ENCODE results near the gene RFPL2.

Gene RFPL2

DNA sequence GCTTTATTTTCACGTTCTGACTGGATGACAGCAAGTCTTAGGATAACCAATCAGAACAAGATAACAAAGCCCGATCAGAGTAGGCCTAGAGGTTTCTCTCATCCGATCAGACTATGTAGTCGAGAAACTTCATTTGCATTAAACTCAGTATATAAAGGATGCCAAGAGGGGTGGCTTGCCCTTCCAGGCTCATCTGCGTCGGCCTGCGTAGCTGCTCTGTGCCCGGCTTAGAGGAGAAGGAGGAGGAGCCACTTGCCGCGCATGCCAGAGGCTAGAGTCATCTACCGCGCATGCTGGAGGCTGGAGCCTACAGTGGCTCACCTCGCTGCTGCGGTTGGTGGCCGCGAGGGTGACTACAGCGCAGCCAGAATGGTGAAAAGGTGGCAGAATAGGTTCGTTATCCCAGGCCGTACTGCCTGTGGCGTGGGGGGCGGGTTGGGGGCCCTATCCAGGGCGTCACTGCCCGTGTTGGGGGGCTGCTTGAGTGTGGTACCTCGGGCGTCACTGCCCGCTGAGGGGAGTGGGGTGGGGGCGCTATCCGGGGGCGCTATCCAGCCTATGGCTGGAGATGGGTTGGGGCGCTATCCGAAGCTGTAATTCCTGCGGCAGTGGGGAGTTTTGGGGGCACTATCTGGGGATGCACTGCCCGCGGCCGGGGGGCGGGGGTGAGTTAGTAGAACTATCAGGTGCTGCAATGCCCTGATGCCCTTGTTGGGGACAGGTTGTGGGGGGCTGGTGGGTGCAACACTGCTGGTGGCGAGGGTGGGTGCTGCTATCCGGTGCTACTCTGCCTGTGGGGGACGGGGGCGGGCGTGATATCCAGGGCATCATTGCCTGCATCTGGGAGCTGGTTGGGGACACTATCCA, at the start of gene RFPL2:
Gene RFPL2 (minus strand): TSS at position 218 of the 867 bp plus-strand sequence. CDS start 2,622 bp downstream, outside the sequence.
- no peak for DNase-seq (ENCODE audit: low read depth)

DNA sequence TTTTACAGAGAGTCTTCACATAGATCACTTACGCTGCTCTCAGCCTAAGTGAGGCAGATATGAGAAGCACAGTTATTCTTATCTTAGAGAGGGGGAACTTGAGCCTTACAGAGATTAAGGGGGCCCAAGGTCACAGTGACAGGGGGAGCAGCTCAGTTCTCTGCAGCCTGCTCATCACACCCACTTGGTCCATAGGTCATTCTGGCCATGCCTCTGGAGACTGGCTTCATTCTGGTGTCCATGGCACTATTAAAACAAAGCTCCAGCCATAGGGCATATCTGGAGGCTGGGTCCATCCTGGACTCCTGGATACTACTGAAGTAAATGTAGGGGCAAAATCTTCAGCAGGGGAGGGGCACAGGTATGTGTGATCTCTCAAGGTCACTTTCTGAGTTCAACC, 44.4 kb upstream of the RFPL2 start:
- DNase-seq (ENCODE audit: low read depth), result no peak

DNA sequence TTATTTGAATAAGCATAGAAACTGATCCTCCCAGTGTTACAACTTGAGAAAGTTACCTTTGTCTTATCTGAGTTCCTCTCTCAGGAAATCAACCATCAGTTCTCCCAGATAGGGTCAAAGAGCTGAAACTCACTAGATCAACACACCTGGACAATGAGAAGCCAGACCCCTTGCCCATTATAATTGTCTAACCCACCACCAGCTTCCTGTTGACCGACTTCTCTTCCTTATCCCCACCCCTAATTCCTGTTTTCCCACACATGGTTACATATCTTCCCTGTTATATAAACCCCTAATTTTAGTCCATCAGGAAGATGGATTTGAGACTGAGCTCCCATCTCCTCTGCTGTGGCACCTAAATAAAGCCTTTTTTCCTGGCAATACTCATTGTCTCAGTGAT, 43.4 kb upstream of the RFPL2 start:
- DNase-seq (ENCODE audit: low read depth), result no peak

DNA sequence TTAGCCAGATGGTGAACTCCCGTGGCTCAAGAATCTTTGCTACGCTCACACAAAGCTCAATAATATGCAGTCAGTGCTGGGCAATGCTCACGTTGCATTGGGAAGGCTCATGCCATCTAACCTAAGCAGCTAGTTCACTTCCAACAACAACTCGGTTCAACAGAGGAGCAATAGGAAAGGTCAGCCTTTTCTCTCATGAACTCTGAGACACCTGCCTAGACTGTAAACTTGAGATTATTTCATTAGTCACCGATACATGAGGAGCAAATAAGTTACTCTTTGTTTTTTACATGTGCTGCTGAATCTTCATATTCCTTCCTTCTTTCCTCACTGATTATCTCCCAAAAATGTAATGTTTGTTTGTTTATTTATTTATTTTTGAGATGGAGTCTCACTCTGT, 41.3 kb upstream of the RFPL2 start:
- DNase-seq (ENCODE audit: low read depth), result no peak

DNA sequence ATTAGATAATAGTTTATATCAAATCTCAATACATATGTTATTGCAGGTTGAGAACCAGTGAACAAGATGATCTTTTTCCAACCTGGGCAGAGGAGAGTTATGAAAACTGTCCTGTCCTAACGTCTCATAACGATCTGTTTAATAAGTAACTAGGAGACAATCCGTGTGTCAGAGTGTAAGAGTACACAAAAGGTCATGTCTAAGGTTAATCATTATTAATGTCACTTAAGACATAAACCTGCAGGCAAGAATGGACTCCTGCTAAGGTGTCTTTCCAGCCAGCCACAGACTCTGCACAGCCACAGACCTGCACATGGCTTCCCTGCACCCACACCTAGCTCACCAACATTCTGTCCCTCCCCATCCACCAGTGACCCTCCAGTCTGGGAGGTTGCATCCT, 40.2 kb upstream of the RFPL2 start:
- no peak for DNase-seq (ENCODE audit: low read depth)

DNA sequence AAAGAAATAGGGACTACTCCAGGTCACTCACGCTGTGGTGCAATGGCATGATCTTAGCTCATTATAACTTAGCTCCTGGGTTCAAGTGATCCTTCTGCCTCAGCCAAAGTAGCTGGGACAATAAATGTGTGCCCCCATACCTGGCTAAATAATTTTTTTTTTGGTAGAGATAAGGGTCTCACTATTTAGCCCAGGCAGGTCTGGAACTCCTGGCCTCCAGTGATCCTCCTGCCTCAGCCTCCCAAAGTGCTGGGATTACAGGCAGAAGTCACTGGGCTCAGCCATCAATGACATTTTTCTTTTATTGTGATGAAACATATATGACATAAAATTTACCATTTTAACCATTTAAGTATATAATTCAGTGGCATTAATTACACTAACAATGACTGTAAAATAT, 39.7 kb upstream of the RFPL2 start:
- DNase-seq (ENCODE audit: low read depth), result no peak

DNA sequence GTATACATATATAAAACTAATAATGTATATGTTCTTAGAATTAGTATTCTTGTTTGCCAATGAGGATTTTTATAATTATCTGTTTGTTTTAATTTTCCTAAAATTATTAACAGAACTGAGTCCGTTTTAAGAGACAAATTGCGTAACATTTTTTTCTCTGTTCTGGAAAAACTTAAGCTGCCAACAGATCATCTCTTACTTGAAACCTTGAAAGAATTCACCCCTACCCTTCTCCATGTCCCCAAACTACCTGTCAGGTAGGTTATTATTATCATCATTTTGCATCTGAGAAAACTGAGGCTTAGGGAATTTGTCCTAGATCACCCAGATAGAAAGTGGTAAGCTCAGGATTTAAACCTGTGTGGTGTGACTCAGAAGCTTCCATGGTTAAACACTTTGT, 35.6 kb upstream of the RFPL2 start:
- no peak for DNase-seq (ENCODE audit: low read depth)

DNA sequence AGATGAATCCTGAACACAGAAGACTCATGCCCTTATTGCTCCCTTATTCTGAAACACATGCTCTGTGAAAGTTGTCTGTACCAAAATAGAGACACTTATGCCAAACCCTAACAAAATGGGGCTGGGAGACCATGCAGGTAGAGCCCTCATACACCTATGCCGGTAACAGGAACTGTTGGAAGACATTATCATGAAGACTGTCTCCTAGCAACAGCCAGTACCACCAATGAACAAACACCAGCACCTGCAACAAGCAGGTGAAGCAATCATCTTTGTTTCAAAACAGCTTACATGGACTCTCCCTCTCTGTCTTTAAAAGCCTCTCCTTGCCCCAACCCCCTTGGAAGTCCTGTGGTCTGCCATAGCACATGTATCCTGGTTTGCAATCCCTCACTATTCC, 33.0 kb upstream of the RFPL2 start:
- no peak for DNase-seq (ENCODE audit: low read depth)

DNA sequence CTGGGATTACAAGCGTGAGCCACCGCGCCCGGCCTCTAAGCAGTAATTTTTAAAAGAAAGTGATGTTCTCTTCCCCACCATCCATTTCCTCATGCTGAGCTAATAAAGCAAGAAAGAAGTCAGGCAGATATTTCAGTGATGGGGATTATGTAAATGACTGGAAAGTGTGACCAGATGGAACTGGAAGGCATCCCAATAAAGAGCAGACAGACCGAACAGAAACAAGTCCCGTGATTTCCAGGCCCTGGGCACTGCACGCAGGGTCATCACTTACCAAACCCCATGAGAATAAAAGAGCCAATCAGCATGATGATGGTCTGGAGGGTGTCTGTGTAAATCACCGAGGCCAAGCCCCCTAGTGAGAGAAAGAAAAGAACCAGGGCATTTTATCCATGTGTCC, 32.1 kb upstream of the RFPL2 start:
- DNase-seq (ENCODE audit: low read depth), result no peak

DNA sequence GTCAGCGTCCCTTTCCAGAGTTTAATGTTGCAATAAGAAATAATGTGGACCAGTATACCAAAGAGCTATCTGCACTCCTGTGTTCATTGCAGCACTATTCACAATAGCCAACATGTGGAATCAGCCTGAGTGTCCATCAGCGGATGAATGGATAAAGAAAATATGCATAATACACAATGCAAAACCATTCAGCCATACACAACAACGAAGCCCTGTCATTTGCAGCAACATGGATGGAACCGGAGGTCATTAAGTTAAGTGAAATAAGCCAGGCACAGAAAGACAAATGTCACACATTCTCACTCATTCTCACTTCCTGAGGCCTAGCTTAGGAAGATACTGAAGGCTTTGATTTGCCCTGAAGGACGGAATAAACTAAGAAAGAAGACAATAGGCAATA, 28.2 kb upstream of the RFPL2 start:
- no peak for DNase-seq (ENCODE audit: low read depth)

DNA sequence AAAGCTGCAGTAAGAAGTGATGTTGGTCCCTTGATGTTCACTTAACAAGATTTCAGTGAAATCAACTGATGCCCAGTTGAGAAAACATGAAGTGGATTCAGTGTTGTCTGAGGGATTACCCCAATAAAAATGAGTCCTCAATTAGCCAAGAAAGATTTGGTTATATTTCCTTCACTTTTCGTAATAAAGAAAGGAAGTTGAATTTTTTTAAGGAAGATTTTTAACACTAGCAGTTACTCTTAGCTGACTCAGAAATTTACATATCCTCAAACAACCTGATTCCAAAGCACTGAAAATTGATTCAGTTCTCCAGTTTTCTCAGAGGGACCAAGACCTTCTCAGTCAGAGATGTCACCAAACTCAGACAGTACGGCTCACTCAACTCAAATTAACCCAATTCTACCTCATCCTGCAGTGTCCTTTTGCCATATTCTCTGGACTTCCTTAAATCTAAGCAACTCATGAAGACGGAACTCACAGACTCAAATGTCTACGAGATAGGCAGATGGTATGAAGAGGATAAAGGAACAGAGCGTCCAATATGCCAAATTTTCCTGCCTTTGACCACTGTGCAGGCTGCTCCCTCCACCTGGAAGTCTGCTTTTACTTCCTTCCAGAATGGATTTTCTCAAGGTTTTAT, 27.4 kb upstream of the RFPL2 start:
- DNase-seq (ENCODE audit: low read depth), result no peak

DNA sequence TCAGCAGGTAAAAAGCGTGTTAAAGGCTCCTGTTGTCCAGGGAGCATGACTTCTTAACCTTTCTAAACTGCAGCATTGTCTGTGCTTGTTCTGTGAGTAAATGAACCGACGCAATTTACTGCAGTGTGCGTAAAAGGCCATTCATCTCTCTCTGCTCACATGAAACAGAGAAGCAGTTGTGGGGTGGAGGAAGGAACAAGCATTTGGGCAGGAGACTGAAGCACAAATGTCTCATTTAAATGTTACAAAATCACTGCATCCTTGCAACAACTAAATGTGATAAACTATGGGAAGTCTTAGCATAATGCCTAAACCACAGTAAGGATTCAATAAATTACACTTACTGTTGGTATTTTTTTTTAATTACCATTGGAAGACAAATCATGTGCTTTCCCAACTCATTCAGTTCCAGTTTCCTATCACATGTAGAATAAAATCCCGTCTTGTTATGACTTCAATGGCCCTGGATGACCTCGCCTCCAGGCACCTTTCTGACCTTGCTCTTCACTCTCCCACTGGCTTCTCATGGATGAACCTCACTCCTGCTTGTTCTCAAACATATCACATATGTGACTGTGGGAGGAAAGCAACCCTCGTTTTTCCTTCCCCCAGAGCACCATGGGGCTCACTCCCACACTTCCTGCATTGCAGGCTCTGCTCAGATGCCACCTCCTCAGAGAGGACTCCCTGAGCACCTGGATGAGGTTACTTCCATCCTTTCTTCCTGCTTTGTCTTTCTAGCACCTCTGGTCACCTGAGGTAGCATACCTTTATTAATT, 21.6 kb upstream of the RFPL2 start:
- DNase-seq (ENCODE audit: low read depth), result no peak

DNA sequence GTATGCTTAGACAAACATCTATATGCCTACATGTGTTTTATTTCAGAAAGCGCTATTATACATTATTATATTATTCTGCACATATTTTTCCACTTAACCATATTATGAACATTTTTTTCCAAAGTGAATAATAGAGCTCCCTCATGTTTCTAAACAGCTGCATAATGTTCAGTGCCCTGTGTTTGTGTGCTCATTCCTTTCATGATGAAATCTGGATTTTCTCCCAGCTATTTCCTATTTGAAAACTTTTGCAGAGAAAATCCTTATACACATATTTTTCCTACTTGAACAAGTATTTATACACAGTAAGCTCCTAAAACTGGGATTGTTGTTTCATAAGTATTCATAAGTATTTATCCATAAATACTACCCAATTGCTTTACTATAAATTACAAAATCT, 18.1 kb upstream of the RFPL2 start:
- DNase-seq (ENCODE audit: low read depth), result no peak

DNA sequence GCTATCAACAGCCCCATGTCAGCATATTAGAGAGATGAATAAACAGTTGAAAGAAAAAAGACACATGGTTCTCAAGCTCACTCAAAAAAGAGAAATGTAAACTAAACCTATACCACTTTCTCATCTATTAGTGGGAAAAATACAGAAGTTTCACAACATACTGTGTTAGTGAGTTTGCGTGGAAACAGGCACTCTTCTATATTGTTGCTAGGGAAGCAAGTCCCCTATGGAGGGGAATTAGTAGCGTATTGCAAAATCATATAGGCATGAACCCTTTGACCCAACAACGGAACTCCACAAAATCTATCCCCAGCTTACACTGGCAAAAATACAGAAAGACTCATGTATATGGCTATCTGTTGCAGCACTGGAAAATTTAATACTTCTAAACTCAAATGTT, 14.2 kb upstream of the RFPL2 start:
- no peak for DNase-seq (ENCODE audit: low read depth)

DNA sequence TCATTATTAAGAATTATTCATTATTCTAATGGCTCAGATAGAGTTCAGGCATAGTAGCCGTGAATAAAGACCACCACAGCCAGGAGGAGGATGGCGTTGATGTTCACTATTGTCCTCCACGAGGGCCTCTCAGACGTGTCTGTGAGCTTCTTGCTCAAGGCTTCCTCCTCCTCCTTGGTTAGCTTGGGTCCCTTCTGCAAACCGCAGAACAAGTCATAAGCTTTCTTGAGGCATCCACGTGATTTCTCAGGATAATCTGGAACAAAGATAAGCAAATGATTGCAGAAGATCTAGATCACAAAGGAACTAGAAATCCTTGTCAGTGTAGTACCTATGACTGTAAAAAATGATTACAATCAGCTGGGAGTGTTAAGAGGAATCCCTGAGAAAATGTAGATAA, 13.6 kb upstream of the RFPL2 start:
- no peak for DNase-seq (ENCODE audit: low read depth)

DNA sequence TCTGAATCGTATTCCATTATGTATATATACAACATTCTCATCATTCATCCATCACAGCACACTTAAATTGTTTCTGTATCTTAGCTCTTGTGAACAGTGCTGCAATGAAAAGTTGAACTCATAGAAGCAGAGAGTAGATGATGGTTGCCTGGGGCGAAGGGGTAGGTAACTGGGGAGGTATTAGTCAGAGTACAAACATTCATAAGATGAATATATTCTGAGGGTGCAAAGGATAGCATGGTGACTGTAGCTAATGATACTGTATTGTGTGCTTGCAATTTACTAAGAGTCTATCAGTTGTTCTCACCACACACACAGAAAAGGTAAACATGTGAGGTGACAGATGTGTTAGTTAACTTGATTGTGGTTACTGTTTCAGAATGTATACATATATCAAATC, 12.6 kb upstream of the RFPL2 start:
- no peak for DNase-seq (ENCODE audit: low read depth)

DNA sequence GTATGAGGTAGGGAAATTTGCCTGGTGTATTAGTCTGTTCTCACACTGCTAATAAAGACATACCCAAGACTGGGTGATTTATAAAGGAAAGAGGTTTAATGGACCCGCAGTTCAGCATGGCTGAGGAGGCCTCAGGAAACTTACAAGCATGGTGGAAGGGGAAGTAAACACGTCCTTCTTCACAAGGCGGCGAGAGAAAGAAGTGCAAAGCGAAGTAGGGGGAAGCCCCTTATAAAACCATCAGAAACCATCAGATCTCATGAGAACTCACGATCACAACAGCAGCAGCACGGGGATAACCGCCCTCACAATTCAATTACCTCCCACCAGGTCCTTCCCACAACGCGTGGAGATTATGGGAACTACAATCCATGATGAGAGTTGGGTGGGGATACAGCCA, 12.0 kb upstream of the RFPL2 start:
- no peak for DNase-seq (ENCODE audit: low read depth)

DNA sequence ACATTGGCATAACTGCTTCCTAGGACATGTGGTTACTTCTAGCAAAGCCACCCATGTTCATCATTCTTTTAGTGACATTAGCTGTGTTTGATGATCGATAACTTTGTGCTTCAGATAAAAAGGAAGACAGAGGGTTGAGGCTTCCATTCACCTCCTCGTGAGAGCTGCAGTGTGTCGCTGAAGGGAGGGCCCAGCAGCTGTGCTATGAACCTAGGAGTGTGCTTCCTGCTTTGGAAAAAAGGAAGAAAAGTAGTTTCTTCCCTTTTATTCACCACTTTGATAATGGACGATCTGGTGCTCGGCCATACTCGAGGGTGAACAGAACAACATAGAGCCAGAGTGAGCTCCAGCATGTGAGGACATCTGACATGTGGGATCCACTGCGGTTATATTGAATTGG, 6.1 kb upstream of the RFPL2 start:
- DNase-seq (ENCODE audit: low read depth), result no peak

DNA sequence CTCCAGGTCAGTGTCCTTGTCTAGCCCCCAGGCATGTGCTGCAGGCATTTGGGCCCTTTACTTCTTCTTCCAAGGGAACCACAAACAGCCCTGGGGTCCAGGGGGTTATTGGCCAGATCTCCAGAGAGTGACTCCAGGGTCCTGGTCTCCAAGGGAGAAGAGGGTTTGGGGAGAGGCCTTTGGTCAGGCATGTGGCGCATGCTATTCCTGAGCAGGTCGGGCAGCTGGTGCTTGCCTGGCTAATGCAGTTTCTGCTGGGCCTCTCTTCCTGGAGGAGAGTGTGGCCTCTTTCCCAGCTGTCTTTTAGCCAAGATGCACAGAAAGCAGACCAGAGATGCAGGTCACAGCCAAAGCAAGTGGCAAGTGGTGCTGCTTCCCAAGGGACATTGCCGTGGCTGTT, 3.8 kb upstream of the RFPL2 start:
- no peak for DNase-seq (ENCODE audit: low read depth)

DNA sequence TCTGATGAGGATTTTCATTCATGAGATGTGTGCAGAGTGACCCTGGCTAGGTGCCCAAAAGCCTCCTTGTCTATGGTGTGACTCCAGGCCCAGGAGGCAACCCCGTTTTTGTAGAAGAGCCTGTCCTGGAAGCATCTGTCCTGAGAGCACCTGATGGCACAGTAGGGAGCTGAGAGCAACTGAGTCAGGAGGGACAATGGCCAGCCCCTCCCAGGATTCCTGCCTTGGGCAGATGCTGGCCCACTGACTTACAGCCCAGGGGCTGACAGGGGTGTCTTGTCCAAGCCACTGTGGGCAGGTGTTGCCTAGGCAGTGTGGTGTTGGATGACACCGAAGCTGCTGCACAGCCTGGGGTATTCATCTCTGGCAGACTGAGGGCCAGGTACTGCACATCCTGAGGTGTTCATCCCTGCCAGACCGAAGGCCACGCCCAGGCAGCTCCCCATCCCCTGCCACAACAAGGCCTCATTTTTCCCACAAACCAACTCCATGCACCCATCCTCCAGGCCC, 3.2 kb upstream of the RFPL2 start:
- DNase-seq (ENCODE audit: low read depth), result no peak

DNA sequence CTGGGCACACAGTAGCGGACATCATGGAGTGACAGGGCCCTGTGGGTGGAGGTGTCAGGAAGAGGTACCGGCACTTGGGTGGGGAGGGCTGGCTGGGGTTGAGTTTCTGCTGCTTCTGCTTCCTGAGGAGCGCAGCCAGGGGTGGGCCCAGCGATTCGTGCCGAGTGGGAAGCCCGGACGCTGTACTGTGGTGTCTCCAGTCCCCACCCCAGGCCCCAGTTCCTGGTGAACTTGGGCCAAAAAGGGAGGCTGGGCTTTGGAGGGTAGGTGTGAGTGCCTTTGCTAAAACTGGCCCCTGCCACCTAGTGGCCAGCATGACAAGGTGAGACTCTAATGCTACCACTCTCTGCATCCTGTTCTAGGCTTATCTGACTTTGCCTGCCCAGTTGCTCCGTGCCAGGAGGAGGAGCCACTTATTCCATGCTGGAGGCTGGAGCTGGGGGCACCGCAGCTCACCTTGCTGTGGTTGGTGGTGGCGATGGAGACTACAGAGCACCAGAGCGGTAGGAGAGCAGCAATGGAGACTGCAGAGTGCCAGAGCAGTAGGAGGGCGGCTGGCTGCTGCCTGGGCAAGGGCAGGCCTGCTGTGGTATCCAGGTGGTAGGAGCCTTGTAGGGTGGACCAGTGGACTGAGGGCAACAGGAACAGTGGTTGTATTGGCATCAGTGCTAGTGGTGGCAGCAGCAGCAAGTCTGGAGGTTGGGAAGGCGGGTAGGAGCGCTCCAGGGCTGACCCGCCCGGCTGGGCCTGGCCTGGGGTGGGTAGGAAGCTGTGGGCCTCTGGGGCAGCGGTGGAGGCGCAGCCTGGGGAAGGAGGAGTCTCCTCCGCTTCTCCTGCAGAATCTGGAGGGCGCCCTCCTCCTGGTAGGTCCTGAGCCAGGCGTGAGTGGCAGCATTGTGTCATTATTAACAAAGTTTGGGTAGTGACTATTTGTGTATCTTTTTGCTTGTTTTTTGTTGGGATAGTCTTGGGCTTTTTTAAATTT, 2.2 kb upstream of the RFPL2 start:
- DNase-seq (ENCODE audit: low read depth), result no peak
